ENCODE measurements around the gene FLAD1.

GRCh38 chr1:154963643-154964042, 19.5 kb upstream of the FLAD1 start:
- TF ChIP-seq CTCF (IDR thresholded peaks at IDR 0.05; ENCODE audit: low read depth, low read length), result no peak
- no peak for TF ChIP-seq MAX (IDR thresholded peaks at IDR 0.05; ENCODE audit: low read depth, low read length)
- TF ChIP-seq POLR2A (IDR thresholded peaks at IDR 0.05; ENCODE audit: extremely low read depth, insufficient read length), result no peak
- no peak for TF ChIP-seq MYC (IDR thresholded peaks at IDR 0.05; ENCODE audit: low read depth, low read length)
